GM23338 (cell line): ENCODE data around the gene CYP26B1. TPM values are rescaled to one million over a fixed set of nuclear protein-coding genes. Genes with fewer than 3 reads are reported as not detected.

Experiments
- ATAC-seq: fragments of 200-7000 bp; cut with Tn5 transposase; 3 replicates; pipeline ENCODE4 v1.9.1; 2020
- DNase-seq: peaks from one replicate; pipeline ENCODE4 v3.0.0-alpha.2; 2015; ENCODE audit warnings: low spot score
- H2AFZ ChIP-seq: fragments of 200-600 bp; sonication (generic); 2 replicates; pipeline ENCODE4 v1.8.0; 2016; ENCODE audit warnings: antibody characterized with exemption, mild to moderate bottlenecking, moderate library complexity
- H3F3A ChIP-seq: fragments of 200-600 bp; sonication (generic); replicated peaks from 2 replicates; pipeline ENCODE4 v1.8.0; 2017; ENCODE audit warnings: antibody characterized with exemption, mixed run types, low read depth
- H3K27ac ChIP-seq: fragments of 200-600 bp; sonication (generic); 2 replicates; pipeline ENCODE4 v1.6.1; 2016; ENCODE audit warnings: low read depth
- H3K27me3 ChIP-seq: fragments of 200-600 bp; sonication (generic); 2 replicates; pipeline ENCODE4 v1.8.0; 2016; ENCODE audit warnings: mild to moderate bottlenecking, mixed run types, moderate library complexity; ENCODE audit not compliant: insufficient read depth
- H3K36me3 ChIP-seq: fragments of 200-600 bp; sonication (generic); 2 replicates; pipeline ENCODE4 v1.8.0; 2016; ENCODE audit warnings: mild to moderate bottlenecking; ENCODE audit not compliant: insufficient read depth
- H3K4me1 ChIP-seq: fragments of 200-600 bp; sonication (generic); 2 replicates; pipeline ENCODE4 v1.8.0; 2016; ENCODE audit warnings: mild to moderate bottlenecking, moderate library complexity; ENCODE audit not compliant: insufficient read depth
- H3K4me2 ChIP-seq: fragments of 200-600 bp; sonication (generic); 2 replicates; pipeline ENCODE4 v1.7.1; 2017; ENCODE audit warnings: mixed run types
- H3K4me3 ChIP-seq: fragments of 200-600 bp; sonication (generic); 2 replicates; pipeline ENCODE4 v1.6.1; 2016; ENCODE audit warnings: mixed run types
- H3K79me2 ChIP-seq: fragments of 200-600 bp; sonication (generic); replicated peaks from 2 replicates; pipeline ENCODE4 v1.8.0; 2017; ENCODE audit warnings: mild to moderate bottlenecking; ENCODE audit not compliant: insufficient read depth
- H3K9me2 ChIP-seq: fragments of 200-600 bp; sonication (generic); 2 replicates; pipeline ENCODE4 v1.8.0; 2017; ENCODE audit not compliant: insufficient read depth
- H4K20me1 ChIP-seq: fragments of 200-600 bp; sonication (generic); replicated peaks from 2 replicates; pipeline ENCODE4 v1.8.0; 2017; ENCODE audit warnings: mild to moderate bottlenecking; ENCODE audit not compliant: insufficient read depth
- H3K27ac Mint-ChIP-seq: 2 replicates; pipeline ENCODE4 v1.8.0; 2020; ENCODE audit warnings: inconsistent platforms, mild to moderate bottlenecking, moderate library complexity, mixed read lengths
- H3K27me3 Mint-ChIP-seq: 3 replicates; pipeline ENCODE4 v1.8.0; 2022; ENCODE audit warnings: low read depth, mild to moderate bottlenecking, moderate library complexity, mixed read lengths, inconsistent platforms; ENCODE audit not compliant: insufficient read depth, poor library complexity
- H3K36me3 Mint-ChIP-seq: 3 replicates; pipeline ENCODE4 v1.8.0; 2021; ENCODE audit warnings: low read depth, mild to moderate bottlenecking, inconsistent platforms, moderate library complexity, mixed read lengths
- H3K4me1 Mint-ChIP-seq: 3 replicates; pipeline ENCODE4 v1.8.0; 2020; ENCODE audit warnings: mild to moderate bottlenecking, inconsistent platforms, mixed read lengths
- H3K4me3 Mint-ChIP-seq: 3 replicates; pipeline ENCODE4 v1.8.0; 2021; ENCODE audit warnings: moderate library complexity, mild to moderate bottlenecking, inconsistent platforms, mixed read lengths
- H3K9me3 Mint-ChIP-seq: 3 replicates; pipeline ENCODE4 v1.8.0; 2020; ENCODE audit warnings: moderate library complexity, mild to moderate bottlenecking, inconsistent platforms, mixed read lengths
- CREB1 ChIP-seq: fragments of 250-450 bp; sonication (Bioruptor Pico); IDR thresholded peaks from 2 replicates; pipeline ENCODE4 v1.5.0; 2020; ENCODE audit warnings: low read depth, mild to moderate bottlenecking, moderate library complexity
- CTCF ChIP-seq, 2 experiments: fragments of 200-600 bp in 1 of 2; sonication (generic) in 1 of 2; conservative IDR thresholded peaks; 2 replicates each; pipeline versions ENCODE4 v1.5.1 to v1.6.1; 2016 to 2017; ENCODE audit warnings: antibody characterized with exemption in 2 of 2, low read depth in 2 of 2, mild to moderate bottlenecking in 2 of 2, moderate library complexity in 1 of 2
- ETS1 ChIP-seq: IDR thresholded peaks from 2 replicates; pipeline ENCODE4 v1.6.1; 2016; ENCODE audit warnings: antibody characterized with exemption
- EZH2 ChIP-seq: fragments of 200-600 bp; sonication (generic); IDR thresholded peaks from one replicate; pipeline ENCODE4 v1.8.0; 2017; ENCODE audit warnings: antibody characterized with exemption, mild to moderate bottlenecking, low read depth; ENCODE audit not compliant: unreplicated experiment
- EZH2phosphoT487 ChIP-seq: fragments of 200-600 bp; sonication (generic); IDR thresholded peaks from one replicate; pipeline ENCODE4 v1.8.1; 2018; ENCODE audit warnings: antibody characterized with exemption; ENCODE audit not compliant: unreplicated experiment
- JUNB ChIP-seq: IDR thresholded peaks from one replicate; pipeline ENCODE4 v1.6.1; 2016; ENCODE audit warnings: antibody characterized with exemption; ENCODE audit not compliant: unreplicated experiment
- NANOG ChIP-seq: IDR thresholded peaks from 2 replicates; pipeline ENCODE4 v1.6.1; 2016; ENCODE audit warnings: antibody characterized with exemption, borderline replicate concordance
- POLR2AphosphoS5 ChIP-seq: IDR thresholded peaks from 2 replicates; pipeline ENCODE4 v1.6.1; 2016; ENCODE audit warnings: antibody characterized with exemption, low read depth
- STAT1 ChIP-seq: IDR thresholded peaks from one replicate; pipeline ENCODE4 v1.6.1; 2016; ENCODE audit warnings: antibody characterized with exemption; ENCODE audit not compliant: unreplicated experiment
- ZNF114 ChIP-seq: fragments of 250-450 bp; sonication (Bioruptor Pico); IDR thresholded peaks from 2 replicates; pipeline ENCODE4 v1.5.0; 2020; ENCODE audit warnings: mild to moderate bottlenecking, moderate library complexity
- ZNF331 ChIP-seq: fragments of 250-450 bp; sonication (Bioruptor Pico); IDR thresholded peaks from 2 replicates; pipeline ENCODE4 v1.5.0; 2020; ENCODE audit warnings: low read depth, mild to moderate bottlenecking, moderate library complexity
- ZNF462 ChIP-seq: fragments of 250-450 bp; sonication (Bioruptor Pico); IDR thresholded peaks from 2 replicates; pipeline ENCODE4 v1.5.0; 2020; ENCODE audit warnings: mild to moderate bottlenecking, moderate library complexity
- polyA plus RNA-seq: library from polyadenylated mRNA; unstranded; fragments of >200 nt; fragmentation: Nextera tagmentation; extraction: Ambion mirVana; gene quantifications from 2 replicates; pipeline ENCODE4 v1.2.1, GENCODE V29; 2016
- total RNA-seq: library from RNA; depleted of rRNA; stranded (reverse); fragments of >200 nt; shearing (Covaris generic); gene quantifications from 2 replicates; pipeline ENCODE4 v1.2.3, GENCODE V29; 2014

CYP26B1 gene
- total and polyA plus RNA-seq, 2 experiments from 2014 or later, result 0.05 to 0.31 TPM

DNA sequence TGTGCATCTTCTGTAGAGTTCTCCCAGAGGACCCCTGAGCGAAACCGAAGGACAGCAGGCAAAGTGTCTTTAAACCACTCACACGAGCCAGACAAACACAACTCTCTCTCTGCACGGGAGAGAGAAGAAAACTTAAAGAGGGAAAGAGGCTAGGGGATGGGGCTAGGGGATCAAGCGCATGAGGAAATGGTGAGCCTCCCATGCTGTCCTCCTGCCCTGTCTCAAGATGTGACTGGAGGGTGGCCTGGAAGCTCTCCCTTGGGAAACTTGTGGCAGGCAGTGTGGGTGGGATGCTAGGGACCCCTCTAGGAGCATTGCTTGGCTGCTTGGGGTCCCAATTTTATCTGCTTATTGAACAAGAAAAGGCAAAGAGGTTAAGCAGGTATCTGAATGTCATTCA, 44.5 kb downstream of the CYP26B1 start:
- ATAC-seq, result no peak
- Mint-ChIP-seq H3K27me3 (no peaks in the 10 kb centered on the region), H3K9me3 (no peaks in the 10 kb centered on the region), H3K4me3 (no peak overlapping the region), H3K36me3 (no peaks in the 10 kb centered on the region), H3K4me1 (peaks cover 10% of the 10 kb centered on the region), H3K27ac (no peak overlapping the region)
- Histone ChIP-seq H3K79me2 (no peaks in the 10 kb centered on the region), H3K27me3 (no peaks in the 10 kb centered on the region), H3K4me1 (no peaks in the 10 kb centered on the region), H3K36me3 (no peaks in the 10 kb centered on the region), H3F3A (no peaks in the 10 kb centered on the region), H3K9me2 (no peaks in the 10 kb centered on the region), H3K27ac (no peak overlapping the region), H3K4me2 (no peak overlapping the region), H3K4me3 (no peak overlapping the region), H4K20me1 (no peaks in the 10 kb centered on the region), H2AFZ (no peak overlapping the region)
- no peak for DNase-seq
- TF ChIP-seq ZNF331 (no peak), JUNB (no peak), ZNF462 (CRISPR knock-in tag) (no peak), CREB1 (CRISPR knock-in tag) (no peak), EZH2 (no peak), NANOG (no peak), ZNF114 (CRISPR knock-in tag) (no peak), EZH2phosphoT487 (no peak), ETS1 (no peak), CTCF (conservative IDR thresholded peaks at IDR 0.05; ENCODE audit: low read depth in 2 of 2) (no peak), STAT1 (no peak), POLR2AphosphoS5 (no peak)
